ENCODE results near the gene TNS4. TPM values are rescaled to one million over a fixed set of nuclear protein-coding genes. Genes with fewer than 3 reads are reported as not detected.

The TNS4 gene
- total RNA-seq, 3 donors from 2014 or later = 3.0 to 13.1 (median 3.3) TPM

DNA sequence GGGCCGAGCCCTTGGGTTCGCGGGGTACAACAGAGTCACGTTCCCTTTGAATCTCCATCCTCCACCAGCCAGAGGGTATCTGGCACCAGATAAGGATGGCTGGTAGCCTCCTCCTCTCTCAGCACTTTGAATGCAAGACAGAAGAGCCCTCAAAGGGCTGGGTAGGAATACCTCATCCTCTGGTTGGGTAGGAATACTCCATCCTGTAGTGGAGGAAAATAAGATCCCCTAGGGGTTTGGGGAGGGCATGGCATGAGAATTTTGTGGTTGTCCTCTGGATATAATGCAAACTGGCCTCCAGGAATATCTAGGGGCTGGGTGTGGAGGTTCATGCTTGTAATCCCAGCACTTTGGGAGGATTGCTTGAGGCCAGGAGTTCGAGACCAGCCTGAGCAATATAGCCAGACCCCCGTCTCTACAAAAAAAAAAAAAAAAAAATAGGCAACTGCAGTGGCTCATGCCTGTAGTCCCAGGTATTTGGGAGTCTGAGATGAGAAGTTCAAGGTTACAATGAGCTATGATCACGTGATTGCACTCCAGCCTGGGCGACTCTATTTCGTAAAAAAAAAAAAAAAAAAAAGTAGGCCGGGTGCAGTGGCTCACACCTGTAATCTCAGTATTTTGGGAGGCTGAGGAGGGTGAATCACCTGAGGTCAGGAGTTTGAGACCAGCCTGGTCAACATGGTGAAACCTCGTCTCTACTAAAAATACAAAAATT, 55.5 kb downstream of the TNS4 start:
- ATAC-seq = no peak
- H3K36me3 ChIP-seq (ENCODE audit: low read depth) = no peaks in the 10 kb centered on the region
- peaks cover 59% of the 10 kb centered on the region for H3K4me1 ChIP-seq (ENCODE audit: low read depth)
- intact Hi-C loops (cut with DNase I, micrococcal nuclease) = loop anchor here in 1 of 2 donors (10.0 kb wide), 1 partner anchor 89 kb away; no protein-coding TSS in a partner anchor
- TF ChIP-seq, protein P1, sequence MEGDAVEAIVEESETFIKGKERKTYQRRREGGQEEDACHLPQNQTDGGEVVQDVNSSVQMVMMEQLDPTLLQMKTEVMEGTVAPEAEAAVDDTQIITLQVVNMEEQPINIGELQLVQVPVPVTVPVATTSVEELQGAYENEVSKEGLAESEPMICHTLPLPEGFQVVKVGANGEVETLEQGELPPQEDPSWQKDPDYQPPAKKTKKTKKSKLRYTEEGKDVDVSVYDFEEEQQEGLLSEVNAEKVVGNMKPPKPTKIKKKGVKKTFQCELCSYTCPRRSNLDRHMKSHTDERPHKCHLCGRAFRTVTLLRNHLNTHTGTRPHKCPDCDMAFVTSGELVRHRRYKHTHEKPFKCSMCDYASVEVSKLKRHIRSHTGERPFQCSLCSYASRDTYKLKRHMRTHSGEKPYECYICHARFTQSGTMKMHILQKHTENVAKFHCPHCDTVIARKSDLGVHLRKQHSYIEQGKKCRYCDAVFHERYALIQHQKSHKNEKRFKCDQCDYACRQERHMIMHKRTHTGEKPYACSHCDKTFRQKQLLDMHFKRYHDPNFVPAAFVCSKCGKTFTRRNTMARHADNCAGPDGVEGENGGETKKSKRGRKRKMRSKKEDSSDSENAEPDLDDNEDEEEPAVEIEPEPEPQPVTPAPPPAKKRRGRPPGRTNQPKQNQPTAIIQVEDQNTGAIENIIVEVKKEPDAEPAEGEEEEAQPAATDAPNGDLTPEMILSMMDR (IDR thresholded peaks at IDR 0.05) = no peak
- H3K4me3 ChIP-seq = no peak overlapping the region
- no peak for DNase-seq
- no peaks in the 10 kb centered on the region for H3K9me3 ChIP-seq

DNA sequence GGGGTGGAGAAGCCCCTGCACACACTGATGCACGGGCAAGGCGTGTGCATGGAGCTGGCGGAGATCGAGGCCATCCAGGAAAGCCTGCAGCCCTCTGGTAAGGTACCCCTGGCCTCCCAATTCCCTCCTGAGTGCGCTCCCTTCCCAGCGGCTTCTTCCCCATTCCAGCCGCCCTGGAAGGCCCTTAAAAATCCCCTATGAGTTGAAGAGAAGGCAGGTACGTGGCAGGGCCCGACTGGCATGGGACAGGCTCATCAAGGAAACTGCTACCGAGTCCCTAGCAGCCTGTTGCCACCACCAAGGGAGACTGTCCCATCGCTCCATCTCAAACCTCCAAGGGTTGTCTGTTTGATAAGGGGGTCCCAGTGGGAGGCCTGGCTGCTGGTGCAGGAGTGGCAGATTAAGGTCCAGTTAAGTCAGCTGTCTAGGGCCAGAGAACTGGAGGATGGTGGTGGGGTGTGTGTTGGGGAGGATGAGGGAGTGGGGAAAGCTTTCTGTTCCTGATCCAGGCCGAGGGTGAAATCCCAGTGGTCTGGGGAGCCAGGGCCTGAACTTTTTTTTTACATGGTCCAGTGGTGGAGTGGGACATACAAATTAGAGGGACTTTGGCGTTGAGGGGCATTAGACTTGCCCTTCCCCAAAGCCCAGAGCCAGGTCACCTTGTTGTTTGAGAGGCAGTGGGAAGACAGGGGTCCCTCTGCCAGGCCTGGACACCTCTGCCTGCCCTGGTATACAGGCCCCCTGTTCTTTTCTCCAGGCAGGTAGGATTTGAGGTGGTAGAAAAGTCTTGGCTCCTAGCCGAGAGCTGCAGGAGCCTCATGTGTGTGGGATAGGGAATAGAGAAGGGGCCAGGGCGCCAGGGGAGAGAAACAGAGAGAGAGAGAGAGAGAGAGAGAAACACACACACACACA, 57.2 kb downstream of the TNS4 start:
- intact Hi-C loops (cut with DNase I, micrococcal nuclease) = loop anchor here (5.0 to 10.0 kb wide), 2 partner anchors 88 to 91 kb away; no protein-coding TSS in a partner anchor
- Histone ChIP-seq H3K4me3 (peak overlapping the region; percentile 44), H3K4me1 (ENCODE audit: low read depth) (peaks cover 43% of the 10 kb centered on the region), H3K9me3 (no peaks in the 10 kb centered on the region), H3K36me3 (ENCODE audit: low read depth) (no peaks in the 10 kb centered on the region)
- TF ChIP-seq, protein P1 (IDR thresholded peaks at IDR 0.05) = no peak
- peak in 1 of 3 donors; percentile 47 for DNase-seq
- ATAC-seq = peak; percentile 4

DNA sequence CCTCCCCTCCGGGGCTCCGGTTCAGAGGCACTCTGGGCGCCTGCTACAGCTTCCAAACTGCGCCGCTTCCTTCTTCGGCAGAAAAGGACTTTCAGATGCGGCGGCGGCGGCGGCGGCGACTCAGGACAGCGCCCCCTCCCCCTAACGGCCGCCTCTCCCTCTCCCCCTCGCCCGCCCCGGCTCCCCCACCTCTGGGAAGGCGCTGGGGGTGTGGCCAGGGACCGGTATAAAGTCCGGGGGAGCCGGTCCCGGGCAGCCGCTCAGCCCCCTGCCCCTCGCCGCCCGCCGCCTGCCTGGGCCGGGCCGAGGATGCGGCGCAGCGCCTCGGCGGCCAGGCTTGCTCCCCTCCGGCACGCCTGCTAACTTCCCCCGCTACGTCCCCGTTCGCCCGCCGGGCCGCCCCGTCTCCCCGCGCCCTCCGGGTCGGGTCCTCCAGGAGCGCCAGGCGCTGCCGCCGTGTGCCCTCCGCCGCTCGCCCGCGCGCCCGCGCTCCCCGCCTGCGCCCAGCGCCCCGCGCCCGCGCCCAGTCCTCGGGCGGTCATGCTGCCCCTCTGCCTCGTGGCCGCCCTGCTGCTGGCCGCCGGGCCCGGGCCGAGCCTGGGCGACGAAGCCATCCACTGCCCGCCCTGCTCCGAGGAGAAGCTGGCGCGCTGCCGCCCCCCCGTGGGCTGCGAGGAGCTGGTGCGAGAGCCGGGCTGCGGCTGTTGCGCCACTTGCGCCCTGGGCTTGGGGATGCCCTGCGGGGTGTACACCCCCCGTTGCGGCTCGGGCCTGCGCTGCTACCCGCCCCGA, 58.0 kb downstream of the TNS4 start, which contains the start of gene IGFBP4:
Gene IGFBP4 (plus strand): TSS at position 255 of the 792 bp plus-strand sequence. CDS start 286 bp downstream, at position 541.
- TF ChIP-seq, protein P1 (IDR thresholded peaks at IDR 0.05) = peak; percentile 46
- intact Hi-C loops (cut with DNase I, micrococcal nuclease) = loop anchor here (5.0 to 10.0 kb wide), 2 partner anchors 89 to 91 kb away; no protein-coding TSS in a partner anchor
- Histone ChIP-seq H3K4me3 (peak within 1 kb of the TSS; percentile 44), H3K36me3 (ENCODE audit: low read depth) (no peaks in the 10 kb centered on the region), H3K9me3 (no peaks in the 10 kb centered on the region), H3K4me1 (ENCODE audit: low read depth) (peaks cover 34% of the 10 kb centered on the region)
- peak; percentile 66 for ATAC-seq
- peak; percentile 88 to 90 (median 89) for DNase-seq

DNA sequence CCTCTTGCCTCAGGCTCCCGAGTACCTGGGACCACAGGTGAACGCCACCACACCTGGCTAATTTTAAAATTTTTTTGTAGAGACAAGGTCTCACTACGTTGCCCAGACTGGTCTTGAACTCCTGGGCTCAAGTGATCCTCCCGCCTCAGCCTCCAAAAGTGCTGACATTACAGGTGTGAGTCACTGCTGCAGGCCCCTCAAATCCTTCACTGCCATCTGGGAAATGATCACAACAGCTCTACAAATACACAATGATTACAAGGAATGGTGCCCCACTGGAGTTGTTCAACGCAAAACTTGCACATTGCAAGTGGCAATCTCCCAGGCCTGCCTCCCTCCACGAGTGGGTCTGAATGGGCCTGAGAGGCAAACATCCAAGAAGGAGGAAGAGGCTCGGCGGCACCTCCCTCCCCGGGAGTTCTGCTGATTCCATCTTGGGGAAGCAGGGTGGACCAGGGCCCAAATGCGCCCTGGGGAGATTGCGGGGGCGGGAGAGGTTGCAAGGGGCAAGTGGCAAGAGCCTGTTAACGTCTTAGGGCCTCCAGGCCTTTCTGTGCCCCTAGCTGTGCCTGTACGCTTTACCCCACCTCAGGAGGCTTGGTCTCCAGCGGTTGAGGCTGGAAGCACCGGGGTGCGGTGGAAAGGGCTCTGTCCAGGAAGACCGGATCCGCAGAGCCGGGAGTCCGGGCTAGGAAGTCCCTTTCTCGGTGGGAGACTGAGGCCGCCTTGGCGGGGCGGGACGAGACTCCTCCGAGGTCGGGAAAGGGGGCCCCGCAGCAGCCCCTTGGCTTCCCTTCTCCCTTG, 58.8 kb downstream of the TNS4 start:
- peaks cover 26% of the 10 kb centered on the region for H3K4me1 ChIP-seq (ENCODE audit: low read depth)
- H3K36me3 ChIP-seq (ENCODE audit: low read depth) = no peaks in the 10 kb centered on the region
- peak in 2 of 3 donors; percentile 55 to 66 for DNase-seq
- H3K9me3 ChIP-seq = no peaks in the 10 kb centered on the region
- intact Hi-C loops (cut with DNase I, micrococcal nuclease) = loop anchor here (5.0 to 10.0 kb wide), 2 partner anchors 90 to 92 kb away; no protein-coding TSS in a partner anchor
- TF ChIP-seq, protein P1 (IDR thresholded peaks at IDR 0.05) = no peak
- H3K4me3 ChIP-seq = peak overlapping the region; percentile 44
- peak; percentile 55 for ATAC-seq
